ENCODE data around the gene GRK5. TPM values are rescaled to one million over a fixed set of nuclear protein-coding genes. Genes with fewer than 3 reads are reported as not detected.
A peak's percentile ranks its signal among the peaks of the same experiment; 100 is the strongest.

The GRK5 gene
- total RNA-seq, 1 donor from 2014 or later = 12.5 TPM

DNA sequence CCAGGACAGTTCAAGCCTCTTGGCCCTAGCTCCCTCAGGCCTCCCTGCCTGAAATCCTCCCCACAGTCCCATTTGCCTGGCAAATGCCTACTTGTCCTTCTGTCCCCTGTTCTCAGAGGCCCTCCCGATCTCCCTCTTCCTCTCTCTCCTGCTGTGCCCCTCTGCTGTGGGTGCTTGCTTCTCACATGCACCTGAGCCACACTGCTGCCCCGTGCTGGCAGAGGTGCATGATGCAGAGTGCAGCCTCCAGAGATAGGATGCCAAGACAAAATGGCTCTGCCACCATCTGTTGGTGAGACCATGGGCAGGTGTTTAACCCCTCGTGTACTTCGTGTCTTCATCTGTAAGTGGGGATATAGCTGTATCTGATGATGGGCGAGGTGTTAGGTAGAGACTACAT, 176.8 kb downstream of the GRK5 start:
- Histone ChIP-seq H3K27me3 (ENCODE audit: control insufficient read depth in 3 of 3, insufficient read depth in 3 of 3, low read length in 3 of 3) (no peaks in the 10 kb centered on the region), H3K27ac (ENCODE audit: low read depth, low read length) (no peak overlapping the region), H3K4me1 (ENCODE audit: control insufficient read depth in 3 of 3, insufficient read depth in 3 of 3, low read length in 3 of 3) (peaks cover 3 to 4% (median 4%) of the 10 kb centered on the region in 3 donors), H3K4me3 (ENCODE audit: low read length in 3 of 3) (no peak overlapping the region), H3K9ac (ENCODE audit: low read depth in 1 of 3, low read length in 3 of 3) (no peak overlapping the region), H3K9me3 (ENCODE audit: control insufficient read depth in 3 of 3, low read length in 3 of 3) (no peaks in the 10 kb centered on the region), H3K36me3 (ENCODE audit: control insufficient read depth in 3 of 3, insufficient read depth in 3 of 3, low read length in 3 of 3) (peaks cover 0 to 16% (median 8%) of the 10 kb centered on the region in 3 donors)

GRCh38 chr10:119386666-119387065, 179.3 kb downstream of the GRK5 start:
- no peak overlapping the region for H3K9ac ChIP-seq (ENCODE audit: low read depth in 1 of 3, low read length in 3 of 3)
- H3K4me3 ChIP-seq (ENCODE audit: low read length in 3 of 3) = no peak overlapping the region
- peaks cover 0 to 8% (median 3%) of the 10 kb centered on the region in 3 donors for H3K36me3 ChIP-seq (ENCODE audit: control insufficient read depth in 3 of 3, insufficient read depth in 3 of 3, low read length in 3 of 3)
- H3K4me1 ChIP-seq (ENCODE audit: control insufficient read depth in 3 of 3, insufficient read depth in 3 of 3, low read length in 3 of 3) = no peaks in the 10 kb centered on the region
- no peak overlapping the region for H3K27ac ChIP-seq (ENCODE audit: low read depth, low read length)
- no peaks in the 10 kb centered on the region for H3K27me3 ChIP-seq (ENCODE audit: control insufficient read depth in 3 of 3, insufficient read depth in 3 of 3, low read length in 3 of 3)
- no peaks in the 10 kb centered on the region for H3K9me3 ChIP-seq (ENCODE audit: control insufficient read depth in 3 of 3, low read length in 3 of 3)

DNA sequence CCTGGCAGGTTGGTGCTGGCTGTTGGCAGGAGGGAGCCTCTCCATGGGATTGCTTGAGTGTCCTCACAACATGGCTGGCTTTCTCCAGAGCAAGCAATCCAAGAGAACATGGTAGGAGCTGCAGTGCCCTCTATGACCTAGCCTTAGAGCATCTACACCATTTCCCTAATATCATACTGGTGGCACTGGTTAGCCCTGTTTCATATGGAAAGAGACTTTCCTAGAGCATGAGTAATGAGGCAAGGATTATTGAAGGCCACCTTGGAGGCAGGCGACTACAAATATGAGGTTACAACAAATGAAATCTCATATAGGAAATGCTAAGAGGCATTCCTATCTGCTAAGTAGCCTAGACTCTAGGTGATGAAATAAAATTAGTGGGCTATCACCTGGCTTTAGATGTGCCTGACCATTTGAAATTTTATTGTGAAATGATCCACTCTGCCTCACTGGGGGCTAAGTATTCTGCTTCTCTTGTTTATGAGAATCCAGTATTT, 181.5 kb downstream of the GRK5 start:
- Histone ChIP-seq H3K36me3 (ENCODE audit: control insufficient read depth in 3 of 3, insufficient read depth in 3 of 3, low read length in 3 of 3) (peaks cover 0 to 2% (median 2%) of the 10 kb centered on the region in 3 donors), H3K4me3 (ENCODE audit: low read length in 3 of 3) (no peak overlapping the region), H3K4me1 (ENCODE audit: control insufficient read depth in 3 of 3, insufficient read depth in 3 of 3, low read length in 3 of 3) (no peaks in the 10 kb centered on the region)

GRCh38 chr10:119391440-119392251, 184.3 kb downstream of the GRK5 start:
- H3K9ac ChIP-seq (ENCODE audit: low read depth in 1 of 3, low read length in 3 of 3) = no peak overlapping the region

More for the DNA sequence above, 181.5 kb downstream of the GRK5 start:
- Histone ChIP-seq H3K9ac (ENCODE audit: low read depth in 1 of 3, low read length in 3 of 3) (no peak overlapping the region), H3K9me3 (ENCODE audit: control insufficient read depth in 3 of 3, low read length in 3 of 3) (no peaks in the 10 kb centered on the region), H3K27ac (ENCODE audit: low read depth, low read length) (no peak overlapping the region), H3K27me3 (ENCODE audit: control insufficient read depth in 3 of 3, insufficient read depth in 3 of 3, low read length in 3 of 3) (no peaks in the 10 kb centered on the region)

DNA sequence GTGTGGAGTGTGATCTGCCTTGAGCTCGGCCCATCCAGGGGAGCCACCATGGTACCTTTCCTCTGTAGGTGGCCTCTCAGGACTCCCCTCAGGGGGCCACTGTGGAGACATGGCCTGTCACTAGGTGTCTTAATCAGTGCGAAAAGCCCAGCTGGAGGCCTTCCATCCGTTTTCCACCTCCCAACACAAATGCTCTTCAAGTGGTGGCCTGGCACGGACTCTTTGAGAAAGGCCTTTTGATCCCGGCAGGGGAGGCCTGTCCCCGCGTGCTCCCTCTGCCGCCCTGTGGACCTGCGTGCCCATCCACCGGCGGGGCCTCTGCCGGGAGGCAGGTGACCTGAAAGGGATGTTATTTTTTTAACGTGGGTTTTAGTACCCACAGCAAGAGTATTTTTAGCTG, 185.6 kb downstream of the GRK5 start:
- H3K9me3 ChIP-seq (ENCODE audit: control insufficient read depth in 3 of 3, low read length in 3 of 3) = no peaks in the 10 kb centered on the region
- H3K27ac ChIP-seq (ENCODE audit: low read depth, low read length) = no peak overlapping the region
- H3K27me3 ChIP-seq (ENCODE audit: control insufficient read depth in 3 of 3, insufficient read depth in 3 of 3, low read length in 3 of 3) = no peaks in the 10 kb centered on the region
- H3K4me3 ChIP-seq (ENCODE audit: low read length in 3 of 3) = no peak overlapping the region
- peaks cover 0 to 3% (median 3%) of the 10 kb centered on the region in 3 donors for H3K36me3 ChIP-seq (ENCODE audit: control insufficient read depth in 3 of 3, insufficient read depth in 3 of 3, low read length in 3 of 3)
- no peak overlapping the region for H3K9ac ChIP-seq (ENCODE audit: low read depth in 1 of 3, low read length in 3 of 3)
- H3K4me1 ChIP-seq (ENCODE audit: control insufficient read depth in 3 of 3, insufficient read depth in 3 of 3, low read length in 3 of 3) = peaks cover 11 to 16% (median 12%) of the 10 kb centered on the region in 3 donors

More at GRCh38 chr10:119391440-119392251, 184.3 kb downstream of the GRK5 start:
- Histone ChIP-seq H3K27me3 (ENCODE audit: control insufficient read depth in 3 of 3, insufficient read depth in 3 of 3, low read length in 3 of 3) (no peaks in the 10 kb centered on the region), H3K36me3 (ENCODE audit: control insufficient read depth in 3 of 3, insufficient read depth in 3 of 3, low read length in 3 of 3) (peaks cover 0 to under 1% (median 0%) of the 10 kb centered on the region in 3 donors), H3K27ac (ENCODE audit: low read depth, low read length) (no peak overlapping the region), H3K4me1 (ENCODE audit: control insufficient read depth in 3 of 3, insufficient read depth in 3 of 3, low read length in 3 of 3) (peaks cover 11 to 16% (median 12%) of the 10 kb centered on the region in 3 donors), H3K9me3 (ENCODE audit: control insufficient read depth in 3 of 3, low read length in 3 of 3) (no peaks in the 10 kb centered on the region), H3K4me3 (ENCODE audit: low read length in 3 of 3) (no peak overlapping the region)

DNA sequence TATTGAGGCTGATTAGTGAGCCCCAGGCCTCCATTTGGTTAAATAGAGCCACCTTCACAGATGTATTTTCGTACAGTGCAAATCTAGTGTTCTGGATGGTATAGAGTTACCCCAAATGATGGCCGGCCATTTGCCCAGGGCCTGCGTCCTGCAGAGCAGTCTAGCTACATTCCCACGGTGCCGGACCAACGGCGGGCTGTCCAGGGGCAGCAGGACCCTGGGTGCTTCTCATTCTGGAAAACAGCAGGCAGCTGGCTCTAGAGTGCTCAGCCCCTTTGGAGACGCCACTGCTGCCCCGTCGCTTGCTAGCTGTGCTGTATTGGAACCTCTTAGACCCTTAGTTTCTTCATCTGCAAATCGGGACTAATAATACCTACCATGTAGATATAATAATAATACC, 186.1 kb downstream of the GRK5 start:
- H3K9me3 ChIP-seq (ENCODE audit: control insufficient read depth in 3 of 3, low read length in 3 of 3) = no peaks in the 10 kb centered on the region
- H3K27me3 ChIP-seq (ENCODE audit: control insufficient read depth in 3 of 3, insufficient read depth in 3 of 3, low read length in 3 of 3) = no peaks in the 10 kb centered on the region
- H3K4me3 ChIP-seq (ENCODE audit: low read length in 3 of 3) = no peak overlapping the region
- H3K27ac ChIP-seq (ENCODE audit: low read depth, low read length) = no peak overlapping the region
- H3K9ac ChIP-seq (ENCODE audit: low read depth in 1 of 3, low read length in 3 of 3) = no peak overlapping the region
- H3K36me3 ChIP-seq (ENCODE audit: control insufficient read depth in 3 of 3, insufficient read depth in 3 of 3, low read length in 3 of 3) = peaks cover 0 to 7% (median 3%) of the 10 kb centered on the region in 3 donors
- H3K4me1 ChIP-seq (ENCODE audit: control insufficient read depth in 3 of 3, insufficient read depth in 3 of 3, low read length in 3 of 3) = peaks cover 11 to 16% (median 12%) of the 10 kb centered on the region in 3 donors

GRCh38 chr10:119393845-119394244, 186.5 kb downstream of the GRK5 start:
- H3K9me3 ChIP-seq (ENCODE audit: control insufficient read depth in 3 of 3, low read length in 3 of 3) = no peaks in the 10 kb centered on the region
- H3K36me3 ChIP-seq (ENCODE audit: control insufficient read depth in 3 of 3, insufficient read depth in 3 of 3, low read length in 3 of 3) = peaks cover 0 to 7% (median 3%) of the 10 kb centered on the region in 3 donors
- H3K9ac ChIP-seq (ENCODE audit: low read depth in 1 of 3, low read length in 3 of 3) = no peak overlapping the region
- peaks cover 12 to 16% (median 12%) of the 10 kb centered on the region in 3 donors for H3K4me1 ChIP-seq (ENCODE audit: control insufficient read depth in 3 of 3, insufficient read depth in 3 of 3, low read length in 3 of 3)
- no peaks in the 10 kb centered on the region for H3K27me3 ChIP-seq (ENCODE audit: control insufficient read depth in 3 of 3, insufficient read depth in 3 of 3, low read length in 3 of 3)
- no peak overlapping the region for H3K27ac ChIP-seq (ENCODE audit: low read depth, low read length)
- no peak overlapping the region for H3K4me3 ChIP-seq (ENCODE audit: low read length in 3 of 3)

DNA sequence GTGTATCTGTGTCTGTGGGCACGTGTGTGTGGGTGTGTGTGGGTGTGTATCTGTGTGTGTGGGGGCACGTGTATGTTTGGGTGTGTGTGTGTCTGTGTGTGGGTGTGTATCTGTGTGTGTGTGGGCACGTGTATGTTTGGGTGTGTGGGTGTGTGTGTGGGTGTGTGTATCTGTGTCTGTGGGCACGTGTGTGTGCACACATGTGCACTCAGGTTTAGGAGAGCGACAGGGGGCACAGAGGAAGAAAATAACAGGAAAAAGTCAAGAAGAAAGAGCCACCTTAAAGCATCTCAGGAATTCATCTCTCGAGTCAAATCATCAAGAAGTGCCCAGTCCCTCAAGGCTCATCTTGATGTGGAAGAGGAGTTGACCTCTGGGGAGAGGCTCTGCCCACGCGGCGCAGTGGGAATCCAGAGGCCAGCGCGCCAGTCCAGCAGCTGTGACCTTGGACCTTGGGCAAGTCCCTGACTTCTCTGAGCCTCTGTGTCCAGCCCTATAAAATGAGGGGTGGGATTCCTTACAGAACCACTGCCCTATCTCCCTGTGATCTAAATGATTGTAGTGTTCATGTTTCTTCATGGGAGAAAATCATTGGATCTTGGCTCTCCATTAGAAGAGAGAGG, 187.4 kb downstream of the GRK5 start:
- Histone ChIP-seq H3K27ac (ENCODE audit: low read depth, low read length) (peak overlapping the region; percentile 54), H3K36me3 (ENCODE audit: control insufficient read depth in 3 of 3, insufficient read depth in 3 of 3, low read length in 3 of 3) (peaks cover 0 to 7% (median 4%) of the 10 kb centered on the region in 3 donors), H3K4me1 (ENCODE audit: control insufficient read depth in 3 of 3, insufficient read depth in 3 of 3, low read length in 3 of 3) (peaks cover 12 to 16% (median 13%) of the 10 kb centered on the region in 3 donors), H3K27me3 (ENCODE audit: control insufficient read depth in 3 of 3, insufficient read depth in 3 of 3, low read length in 3 of 3) (no peaks in the 10 kb centered on the region), H3K9ac (ENCODE audit: low read depth in 1 of 3, low read length in 3 of 3) (no peak overlapping the region), H3K9me3 (ENCODE audit: control insufficient read depth in 3 of 3, low read length in 3 of 3) (no peaks in the 10 kb centered on the region), H3K4me3 (ENCODE audit: low read length in 3 of 3) (no peak overlapping the region)

DNA sequence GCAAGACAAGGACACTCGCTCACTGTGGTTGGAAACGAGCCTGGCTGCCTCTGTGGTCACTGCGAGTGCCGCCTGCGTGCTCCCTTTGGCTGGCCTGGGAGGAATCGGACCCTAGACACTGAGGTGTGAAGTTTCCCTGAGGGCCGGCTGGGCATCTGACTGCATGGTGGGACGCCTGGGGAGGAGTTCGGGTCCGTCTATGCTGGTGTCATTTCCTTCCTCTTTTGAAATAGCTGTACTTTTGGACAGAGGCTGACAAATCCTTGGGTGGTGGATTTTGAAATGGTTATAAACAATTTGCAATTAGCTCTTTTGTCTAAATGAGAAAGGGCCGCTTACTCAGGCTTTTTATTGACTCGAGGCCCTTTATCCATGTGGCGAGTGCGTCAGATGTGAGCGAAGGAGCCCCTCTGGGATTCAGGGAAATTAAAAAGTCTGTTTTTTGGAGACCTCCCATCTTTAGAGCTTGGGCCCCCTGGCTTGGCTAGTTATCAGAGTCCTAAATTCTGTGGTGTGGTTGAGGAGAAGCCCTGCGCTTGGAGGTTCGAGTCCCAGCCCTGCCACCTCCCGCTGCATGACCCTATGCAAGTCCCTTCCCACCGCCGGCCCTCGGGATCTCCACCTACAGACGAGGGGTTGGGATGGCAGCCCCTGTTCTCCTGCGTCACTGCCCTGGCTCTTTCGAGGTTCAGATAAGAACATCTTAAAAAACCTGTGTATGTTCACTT, 188.1 kb downstream of the GRK5 start:
- H3K27me3 ChIP-seq (ENCODE audit: control insufficient read depth in 3 of 3, insufficient read depth in 3 of 3, low read length in 3 of 3) = no peaks in the 10 kb centered on the region
- peaks cover 0 to 7% (median 6%) of the 10 kb centered on the region in 3 donors for H3K36me3 ChIP-seq (ENCODE audit: control insufficient read depth in 3 of 3, insufficient read depth in 3 of 3, low read length in 3 of 3)
- peaks cover 12 to 16% (median 13%) of the 10 kb centered on the region in 3 donors for H3K4me1 ChIP-seq (ENCODE audit: control insufficient read depth in 3 of 3, insufficient read depth in 3 of 3, low read length in 3 of 3)
- no peak overlapping the region for H3K9ac ChIP-seq (ENCODE audit: low read depth in 1 of 3, low read length in 3 of 3)
- H3K9me3 ChIP-seq (ENCODE audit: control insufficient read depth in 3 of 3, low read length in 3 of 3) = no peaks in the 10 kb centered on the region
- H3K27ac ChIP-seq (ENCODE audit: low read depth, low read length) = peak overlapping the region; percentile 54
- H3K4me3 ChIP-seq (ENCODE audit: low read length in 3 of 3) = no peak overlapping the region

All from skeletal muscle tissue (tissue), 4 donors.